IPS-20b (cell line): Measurements from ENCODE around the gene BRIP1.

Source experiments
- H3K27ac ChIP-seq: one replicate; pipeline ENCODE4 v1.5.1; 2013; ENCODE audit warnings: low read length
- H3K27me3 ChIP-seq: 2 replicates; pipeline ENCODE4 v1.6.1; 2013; ENCODE audit warnings: mild to moderate bottlenecking, low read length, inconsistent platforms; ENCODE audit not compliant: insufficient read depth
- H3K36me3 ChIP-seq: 2 replicates; pipeline ENCODE4 v1.6.1; 2013; ENCODE audit warnings: low read depth, mild to moderate bottlenecking, inconsistent platforms, low read length, moderate library complexity; ENCODE audit not compliant: insufficient read depth
- H3K4me1 ChIP-seq: 2 replicates; pipeline ENCODE4 v1.6.1; 2013; ENCODE audit warnings: mild to moderate bottlenecking, control low read depth, inconsistent platforms, low read length, moderate library complexity; ENCODE audit not compliant: insufficient read depth
- H3K4me3 ChIP-seq: 2 replicates; pipeline ENCODE4 v1.5.1; 2013; ENCODE audit warnings: mild to moderate bottlenecking, low read length, inconsistent platforms
- H3K9ac ChIP-seq: 2 replicates; pipeline ENCODE4 v1.6.1; 2013; ENCODE audit warnings: low read depth, mild to moderate bottlenecking, inconsistent platforms, low read length, moderate library complexity
- H3K9me3 ChIP-seq: 2 replicates; pipeline ENCODE4 v1.6.1; 2013; ENCODE audit warnings: mild to moderate bottlenecking, low read depth, low read length, inconsistent platforms; ENCODE audit not compliant: insufficient read depth

The BRIP1 gene

DNA sequence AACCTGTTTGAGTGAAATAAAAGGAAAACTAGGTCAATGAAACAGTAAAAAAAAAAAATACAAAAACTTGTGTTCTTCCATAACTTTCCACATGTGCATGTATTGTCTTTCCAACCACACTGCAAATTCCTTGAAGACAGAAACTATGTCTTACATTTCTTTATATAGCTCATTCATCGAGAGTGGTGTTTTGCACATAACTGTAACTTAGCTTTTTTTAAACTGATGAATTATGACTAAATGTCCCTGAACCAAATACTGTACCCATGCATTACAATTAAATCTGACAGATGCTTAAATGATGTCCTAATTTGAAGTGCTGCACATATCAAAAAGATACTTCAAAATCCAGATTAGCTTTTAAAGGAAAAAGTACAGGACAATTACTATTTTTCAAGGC is 50.1 kb downstream of the BRIP1 start:
- no peaks in the 10 kb centered on the region for H3K27me3 ChIP-seq
- no peak overlapping the region for H3K9ac ChIP-seq
- peaks cover 4% of the 10 kb centered on the region; the same call in 1 of the 2 replicates for H3K36me3 ChIP-seq
- no peak overlapping the region for H3K4me3 ChIP-seq
- H3K27ac ChIP-seq, result no peak overlapping the region
- H3K4me1 ChIP-seq, result no peaks in the 10 kb centered on the region
- no peaks in the 10 kb centered on the region for H3K9me3 ChIP-seq

DNA sequence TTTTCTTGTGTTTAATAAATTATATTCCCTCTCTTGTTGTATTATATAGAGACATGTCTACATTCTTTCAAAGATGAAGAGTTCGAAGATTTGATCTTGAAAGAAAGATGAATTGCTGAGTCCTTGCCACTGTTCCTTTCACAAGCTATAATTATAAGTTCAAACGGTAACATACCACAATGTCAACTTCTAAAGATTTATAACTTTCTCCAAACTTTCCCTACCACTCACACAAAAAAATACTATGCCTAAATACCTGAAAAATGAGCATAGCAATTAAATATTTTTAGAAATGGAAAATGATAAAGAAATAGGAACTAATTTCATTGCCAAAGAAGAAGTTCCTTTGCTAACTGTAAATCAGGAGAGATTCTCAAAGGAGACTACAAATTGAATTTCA is 50.6 kb downstream of the BRIP1 start:
- H3K4me1 ChIP-seq, result no peaks in the 10 kb centered on the region
- no peak overlapping the region for H3K9ac ChIP-seq
- H3K27me3 ChIP-seq, result no peaks in the 10 kb centered on the region
- no peaks in the 10 kb centered on the region for H3K9me3 ChIP-seq
- no peak overlapping the region for H3K4me3 ChIP-seq
- H3K36me3 ChIP-seq, result peaks cover 4% of the 10 kb centered on the region; the same call in 1 of the 2 replicates
- no peak overlapping the region for H3K27ac ChIP-seq

DNA sequence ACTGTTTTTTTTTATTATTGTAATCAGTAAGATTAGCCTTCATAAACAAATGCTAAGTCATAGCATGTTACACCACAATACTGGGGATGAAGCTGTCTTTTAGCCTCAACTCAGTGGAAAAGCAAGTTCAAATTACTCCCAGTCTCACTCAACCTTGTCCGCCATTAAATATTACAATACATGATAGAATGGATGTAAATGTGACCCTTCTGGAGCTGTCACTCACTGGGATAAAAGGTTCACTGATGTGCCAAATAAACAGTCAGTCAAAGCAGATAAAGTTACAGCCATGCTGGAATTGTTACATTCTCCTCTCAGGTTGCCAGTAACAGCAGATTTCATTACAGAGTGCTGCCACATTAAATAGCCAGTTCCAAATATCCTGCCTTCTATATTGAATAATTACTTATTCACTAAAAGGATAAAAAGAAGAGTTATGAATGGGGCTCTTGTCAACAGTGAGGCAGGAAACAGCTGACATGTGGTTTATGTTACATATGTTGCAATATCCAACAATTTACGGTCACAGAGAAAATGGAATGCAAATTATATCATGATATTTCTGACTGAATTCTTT is 53.4 kb downstream of the BRIP1 start:
- H3K27ac ChIP-seq, result no peak overlapping the region
- H3K4me3 ChIP-seq, result no peak overlapping the region
- H3K4me1 ChIP-seq, result no peaks in the 10 kb centered on the region
- peaks cover 4% of the 10 kb centered on the region; the same call in 1 of the 2 replicates for H3K36me3 ChIP-seq
- no peaks in the 10 kb centered on the region for H3K27me3 ChIP-seq
- no peaks in the 10 kb centered on the region for H3K9me3 ChIP-seq
- H3K9ac ChIP-seq, result no peak overlapping the region

DNA sequence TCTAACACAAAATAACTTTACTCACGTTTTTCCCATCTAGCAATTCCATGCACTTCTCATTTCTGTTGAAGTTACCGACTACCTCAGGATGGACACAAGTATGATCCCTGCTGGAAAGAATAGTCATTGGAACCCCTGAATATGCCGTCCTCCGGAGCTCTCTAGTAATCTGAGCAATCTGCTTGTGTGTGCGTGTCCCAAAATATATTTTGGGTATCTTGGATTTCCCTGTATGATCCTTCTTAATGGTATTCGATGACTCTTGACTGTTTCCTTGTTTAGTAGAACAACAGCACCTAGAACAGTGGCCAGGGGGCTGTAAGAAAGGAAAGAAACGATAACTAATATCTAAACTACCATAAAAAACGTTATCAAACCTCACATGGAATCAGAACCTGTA is 54.9 kb downstream of the BRIP1 start:
- Histone ChIP-seq H3K9ac (no peak overlapping the region), H3K27me3 (no peaks in the 10 kb centered on the region), H3K27ac (no peak overlapping the region), H3K4me1 (no peaks in the 10 kb centered on the region), H3K9me3 (no peaks in the 10 kb centered on the region), H3K36me3 (peaks cover 4% of the 10 kb centered on the region; the same call in 1 of the 2 replicates), H3K4me3 (no peak overlapping the region)

GRCh38 chr17:61806936-61807335 is 56.4 kb downstream of the BRIP1 start:
- Histone ChIP-seq H3K27ac (no peak overlapping the region), H3K4me1 (no peaks in the 10 kb centered on the region), H3K4me3 (no peak overlapping the region), H3K36me3 (peaks cover 1% of the 10 kb centered on the region; the same call in 1 of the 2 replicates), H3K9me3 (no peaks in the 10 kb centered on the region), H3K9ac (no peak overlapping the region), H3K27me3 (no peaks in the 10 kb centered on the region)

- H3K9ac ChIP-seq, result no peak overlapping the region
- no peaks in the 10 kb centered on the region for H3K27me3 ChIP-seq
- H3K4me1 ChIP-seq, result no peaks in the 10 kb centered on the region
- no peaks in the 10 kb centered on the region for H3K9me3 ChIP-seq
- H3K4me3 ChIP-seq, result no peak overlapping the region
- peaks cover 8% of the 10 kb centered on the region; the same call in 1 of the 2 replicates for H3K36me3 ChIP-seq
- no peak overlapping the region for H3K27ac ChIP-seq
Observed at GRCh38 chr17:61806081-61806828, 57.1 kb downstream of the BRIP1 start.

DNA sequence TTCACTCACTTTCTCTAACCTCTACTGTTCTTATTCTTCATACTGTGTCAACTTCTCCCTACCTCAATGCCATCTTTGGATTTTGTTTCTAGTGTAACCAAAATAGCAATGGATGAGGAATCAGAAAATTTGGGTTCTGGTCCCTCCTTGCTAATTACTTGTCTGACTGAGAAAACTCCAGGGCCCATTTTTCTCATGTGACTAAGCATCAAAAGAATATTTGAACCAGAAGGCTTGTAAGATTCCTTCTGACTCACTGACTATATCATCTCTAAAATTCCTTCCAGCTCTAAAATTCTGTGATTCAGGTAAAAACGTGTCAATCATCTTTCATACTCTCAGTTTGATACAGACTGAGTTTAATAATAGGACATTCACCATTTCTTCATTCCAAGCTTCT is 57.9 kb downstream of the BRIP1 start:
- Histone ChIP-seq H3K9me3 (no peaks in the 10 kb centered on the region), H3K27ac (no peak overlapping the region), H3K4me3 (no peak overlapping the region), H3K36me3 (peaks cover 16% of the 10 kb centered on the region; the same call in 1 of the 2 replicates), H3K27me3 (no peaks in the 10 kb centered on the region), H3K9ac (no peak overlapping the region), H3K4me1 (no peaks in the 10 kb centered on the region)

GRCh38 chr17:61803796-61804195 is 59.5 kb downstream of the BRIP1 start:
- no peak overlapping the region for H3K9ac ChIP-seq
- no peak overlapping the region for H3K27ac ChIP-seq
- peaks cover 28% of the 10 kb centered on the region for H3K36me3 ChIP-seq
- H3K4me3 ChIP-seq, result no peak overlapping the region
- no peaks in the 10 kb centered on the region for H3K27me3 ChIP-seq
- no peaks in the 10 kb centered on the region for H3K9me3 ChIP-seq
- H3K4me1 ChIP-seq, result no peaks in the 10 kb centered on the region

DNA sequence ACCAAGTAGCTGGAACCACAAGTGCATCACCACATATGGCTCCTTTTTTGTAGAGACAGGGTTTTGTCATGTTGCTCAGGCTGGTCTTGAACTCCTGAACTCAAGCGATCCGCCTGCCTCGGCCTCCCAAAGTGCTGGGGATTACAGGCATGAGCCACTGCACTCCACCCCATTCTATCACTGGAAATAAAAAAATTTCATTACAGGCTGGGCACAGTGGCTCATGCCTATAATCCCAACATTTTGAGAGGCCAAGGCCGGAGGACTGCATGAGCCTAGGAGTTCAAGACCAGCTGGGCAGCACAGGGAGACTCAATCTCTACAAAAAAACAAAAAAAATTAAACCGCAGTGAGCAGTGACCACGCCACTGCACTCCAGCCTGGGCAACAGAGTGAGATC is 60.1 kb downstream of the BRIP1 start:
- no peak overlapping the region for H3K4me3 ChIP-seq
- no peak overlapping the region for H3K9ac ChIP-seq
- H3K36me3 ChIP-seq, result peaks cover 33% of the 10 kb centered on the region
- no peaks in the 10 kb centered on the region for H3K9me3 ChIP-seq
- no peak overlapping the region for H3K27ac ChIP-seq
- no peaks in the 10 kb centered on the region for H3K27me3 ChIP-seq
- no peaks in the 10 kb centered on the region for H3K4me1 ChIP-seq

- H3K4me1 ChIP-seq, result no peaks in the 10 kb centered on the region
- H3K36me3 ChIP-seq, result peaks cover 59% of the 10 kb centered on the region
- no peak overlapping the region for H3K27ac ChIP-seq
- no peak overlapping the region for H3K9ac ChIP-seq
- no peaks in the 10 kb centered on the region for H3K9me3 ChIP-seq
- no peaks in the 10 kb centered on the region for H3K27me3 ChIP-seq
- no peak overlapping the region for H3K4me3 ChIP-seq
Observed at GRCh38 chr17:61799812-61800484, 63.4 kb downstream of the BRIP1 start.

- H3K4me3 ChIP-seq, result no peak overlapping the region
- no peaks in the 10 kb centered on the region for H3K9me3 ChIP-seq
- H3K36me3 ChIP-seq, result peaks cover 77% of the 10 kb centered on the region
- H3K4me1 ChIP-seq, result no peaks in the 10 kb centered on the region
- H3K27me3 ChIP-seq, result no peaks in the 10 kb centered on the region
- H3K9ac ChIP-seq, result no peak overlapping the region
- no peak overlapping the region for H3K27ac ChIP-seq
Observed at GRCh38 chr17:61797283-61797682, 66.0 kb downstream of the BRIP1 start.

- no peaks in the 10 kb centered on the region for H3K9me3 ChIP-seq
- no peak overlapping the region for H3K4me3 ChIP-seq
- no peak overlapping the region for H3K27ac ChIP-seq
- H3K36me3 ChIP-seq, result peaks cover 73% of the 10 kb centered on the region
- H3K9ac ChIP-seq, result no peak overlapping the region
- no peaks in the 10 kb centered on the region for H3K4me1 ChIP-seq
- no peaks in the 10 kb centered on the region for H3K27me3 ChIP-seq
Observed at GRCh38 chr17:61795546-61795945, 67.8 kb downstream of the BRIP1 start.
